Left lung (tissue), 10 donors: Measurements from ENCODE around the gene UNC5CL. TPM values are rescaled to one million over a fixed set of nuclear protein-coding genes. Genes with fewer than 3 reads are reported as not detected.

Source experiments
- ATAC-seq: fragments of 200-7000 bp; cut with Tn5 transposase; one replicate; pipeline ENCODE4 v1.9.1; 2020; ENCODE audit warnings: moderate library complexity
- DNase-seq, 4 donors: peaks; one replicate each; pipeline ENCODE4 v3.0.0-alpha.2; 2013 to 2020
- H3K27ac ChIP-seq, 2 donors: fragments of 200-600 bp; sonication (generic) in 1 of 2; one replicate each; pipeline versions ENCODE4 v1.5.0 to v1.8.0; 2020 to 2021
- H3K27me3 ChIP-seq, 2 donors: fragments of 200-600 bp; sonication (generic) in 1 of 2; one replicate each; pipeline versions ENCODE4 v1.5.0 to v1.8.0; 2020 to 2021
- H3K36me3 ChIP-seq, 2 donors: fragments of 200-600 bp; sonication (generic) in 1 of 2; one replicate each; pipeline versions ENCODE4 v1.5.0 to v1.8.0; 2020 to 2021
- H3K4me1 ChIP-seq, 2 donors: fragments of 200-600 bp; one replicate each; pipeline ENCODE4 v1.8.0; 2021
- H3K4me3 ChIP-seq, 2 donors: fragments of 200-600 bp; sonication (generic) in 1 of 2; one replicate each; pipeline versions ENCODE4 v1.5.0 to v1.8.0; 2020 to 2021; ENCODE audit warnings: mild to moderate bottlenecking in 1 of 2
- H3K9me3 ChIP-seq, 2 donors: fragments of 200-600 bp; sonication (generic) in 1 of 2; one replicate each; pipeline versions ENCODE4 v1.5.0 to v1.8.0; 2020 to 2021
- CTCF ChIP-seq, 2 donors: fragments of 200-600 bp; sonication (generic) in 1 of 2; IDR thresholded peaks; one replicate each; pipeline versions ENCODE4 v1.5.0 to v1.8.0; 2021; ENCODE audit warnings: antibody characterized with exemption in 2 of 2
- intact Hi-C, 2 donors: fragments of 100-400 bp; cut with DNase I; formaldehyde crosslinking; loops; one replicate each; pipeline versions ENCODE4 v1.11.2 to v1.14.2; 2022
- polyA plus RNA-seq, 6 donors: library from polyadenylated mRNA; unstranded; fragments of 120-200 nt; gene quantifications; one replicate each; pipeline ENCODE4 v1.2.1, GENCODE V29; 2013; ENCODE audit not compliant: insufficient read length in 6 of 6
- total RNA-seq, 2 donors: library from RNA; stranded (reverse); fragmentation: NEBNext Ultra II Directional; extraction: Animal tissue kit (Norgen Biotek cat#: 25700); gene quantifications; one replicate each; pipeline ENCODE4 v1.2.1, GENCODE V29; 2021
- donor health status: DM: no; HTN: yes; CAD: no.
- donor health status: DM: no; HTN: no; CAD: no.

The UNC5CL gene
- total and polyA plus RNA-seq, 8 donors, result 2.3 to 11.8 (median 4.8) TPM

DNA sequence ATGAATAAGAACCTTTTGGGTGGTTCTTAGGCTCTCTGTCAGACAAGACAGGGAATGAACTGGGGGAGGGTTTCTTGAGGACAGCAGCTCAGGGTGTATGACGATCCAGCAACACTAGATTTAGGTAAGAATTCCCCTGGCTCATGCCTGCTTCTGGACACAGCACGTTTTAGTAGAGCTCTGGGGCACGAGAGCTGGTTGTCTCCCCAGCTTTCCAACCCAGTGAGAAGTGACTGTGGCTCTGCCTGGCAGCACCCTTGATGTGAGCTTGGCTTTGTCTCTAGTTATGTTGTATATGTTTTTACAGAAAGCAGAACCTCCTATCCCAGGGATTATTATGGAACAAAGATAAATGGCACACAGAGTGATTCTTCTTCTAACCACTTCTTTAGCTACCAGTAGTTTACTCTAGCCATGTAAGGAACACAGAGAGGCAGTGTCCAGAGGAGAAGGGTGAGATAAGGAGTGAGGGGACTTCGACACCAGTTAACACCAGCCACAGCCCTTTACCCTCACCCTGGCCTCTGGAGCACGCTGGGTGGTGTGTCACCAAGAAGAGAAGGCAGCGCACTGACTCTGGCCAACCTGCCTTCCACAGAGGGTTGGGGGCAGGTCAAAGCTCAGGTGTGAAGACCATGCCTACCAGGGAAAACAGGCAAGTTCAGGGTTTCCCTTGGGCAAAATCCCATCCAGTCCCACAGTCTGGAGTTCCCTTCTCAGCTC, 17.9 kb upstream of the UNC5CL start:
- peaks cover 0 to 9% of the 10 kb centered on the region in 2 donors for H3K36me3 ChIP-seq
- intact Hi-C loops, result no loop called here
- TF ChIP-seq CTCF (IDR thresholded peaks at IDR 0.05), result no peak
- no peaks in the 10 kb centered on the region for H3K9me3 ChIP-seq
- DNase-seq, result no peak
- no peak overlapping the region for H3K4me3 ChIP-seq
- H3K27me3 ChIP-seq, result no peaks in the 10 kb centered on the region
- peaks cover 0 to 7% of the 10 kb centered on the region in 2 donors for H3K4me1 ChIP-seq
- no peak overlapping the region for H3K27ac ChIP-seq
- no peak for ATAC-seq

- no peak overlapping the region for H3K27ac ChIP-seq
- no peak for ATAC-seq
- intact Hi-C loops, result no loop called here
- no peaks in the 10 kb centered on the region for H3K9me3 ChIP-seq
- H3K4me1 ChIP-seq, result peaks cover 0 to 14% of the 10 kb centered on the region in 2 donors
- TF ChIP-seq CTCF (IDR thresholded peaks at IDR 0.05), result no peak
- no peak for DNase-seq
- H3K27me3 ChIP-seq, result no peaks in the 10 kb centered on the region
- no peaks in the 10 kb centered on the region for H3K36me3 ChIP-seq
- no peak overlapping the region for H3K4me3 ChIP-seq
Observed at GRCh38 chr6:41055149-41055548, 16.1 kb upstream of the UNC5CL start.

- H3K36me3 ChIP-seq, result no peaks in the 10 kb centered on the region
- H3K4me1 ChIP-seq, result peaks cover 0 to 14% of the 10 kb centered on the region in 2 donors
- ATAC-seq, result no peak
- TF ChIP-seq CTCF (IDR thresholded peaks at IDR 0.05), result no peak
- H3K4me3 ChIP-seq, result no peak overlapping the region
- intact Hi-C loops, result no loop called here
- no peaks in the 10 kb centered on the region for H3K9me3 ChIP-seq
- no peak for DNase-seq
- H3K27ac ChIP-seq, result no peak overlapping the region
- no peaks in the 10 kb centered on the region for H3K27me3 ChIP-seq
Observed at GRCh38 chr6:41054511-41054910, 15.5 kb upstream of the UNC5CL start.

GRCh38 chr6:41053041-41053440, 14.0 kb upstream of the UNC5CL start, which contains the start of gene APOBEC2:
TSS of gene APOBEC2 (plus strand) at chr6:41053202. CDS start at chr6:41053348, 146 bp downstream.
- no peaks in the 10 kb centered on the region for H3K27me3 ChIP-seq
- no peak within 1 kb of the TSS for H3K4me3 ChIP-seq
- DNase-seq (peak in 1 of 4 donors; percentile 27), ATAC-seq (no peak)
- H3K9me3 ChIP-seq, result no peaks in the 10 kb centered on the region
- intact Hi-C loops, result no loop called here
- H3K36me3 ChIP-seq, result no peaks in the 10 kb centered on the region
- H3K4me1 ChIP-seq, result peaks cover 0 to 14% of the 10 kb centered on the region in 2 donors
- no peak for TF ChIP-seq CTCF (IDR thresholded peaks at IDR 0.05)
- H3K27ac ChIP-seq, result no peak within 1 kb of the TSS

DNA sequence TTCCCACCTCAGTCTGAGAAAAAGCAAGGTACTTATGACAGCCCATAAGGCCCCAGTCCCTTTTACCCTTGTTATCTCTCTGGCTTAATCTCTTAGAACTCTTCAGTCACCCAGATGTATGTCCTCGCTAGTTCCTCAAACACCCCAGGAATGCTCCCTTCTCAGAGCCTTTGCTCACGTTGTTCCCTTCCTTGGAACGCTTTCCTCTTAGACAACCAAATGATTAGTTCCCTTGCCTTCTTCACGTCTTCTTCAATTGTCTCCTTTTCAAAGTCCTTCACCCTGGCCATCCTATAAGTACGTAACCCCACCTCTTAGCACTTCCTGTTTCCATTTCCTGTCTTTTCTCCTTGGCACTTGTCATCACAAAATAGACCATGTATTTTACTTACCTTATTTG, 12.9 kb upstream of the UNC5CL start:
- Histone ChIP-seq H3K36me3 (no peaks in the 10 kb centered on the region), H3K4me1 (peaks cover 0 to 14% of the 10 kb centered on the region in 2 donors), H3K27me3 (no peaks in the 10 kb centered on the region), H3K9me3 (no peaks in the 10 kb centered on the region), H3K27ac (no peak overlapping the region), H3K4me3 (no peak overlapping the region)
- ATAC-seq, result no peak
- intact Hi-C loops, result no loop called here
- no peak for TF ChIP-seq CTCF (IDR thresholded peaks at IDR 0.05)
- DNase-seq, result no peak
